Endothelial cell of umbilical vein (primary cell): ENCODE results near the gene PDCD7. TPM values are rescaled to one million over a fixed set of nuclear protein-coding genes. Genes with fewer than 3 reads are reported as not detected.

Experiments used
- BruUV-seq: library from RNA; stranded (reverse); fragments of 400-500 nt; replicated peaks from 2 replicates; lab custom pipeline; 2021; lab: Mats Ljungman, UMichigan
- CTCF ChIA-PET: fragments of 300-600, 350-600 bp; sonication (Branson Sonifier 250); formaldehyde crosslinking; loops from one replicate; lab custom pipeline; 2021; ENCODE audit warnings: antibody characterized with exemption, inconsistent platforms; lab: Charles Lee
- POLR2A ChIA-PET: fragments of 300-600, 350-600 bp; sonication (Branson Sonifier 250); formaldehyde crosslinking; loops from one replicate; lab custom pipeline; 2021; ENCODE audit warnings: antibody characterized with exemption, inconsistent platforms; lab: Charles Lee
- DNase-seq: peaks from one replicate; pipeline ENCODE4 v3.0.0-alpha.2; 2011; ENCODE audit warnings: low read depth, low spot score
- FAIRE-seq: peaks from 2 replicates; lab custom pipeline; 2011; peaks lifted over from hg19 to GRCh38; lab: Jason Lieb, UNC
- H2AFZ ChIP-seq: 2 replicates; pipeline ENCODE4 v1.6.0; 2012; ENCODE audit warnings: low read depth, low read length, control low read depth, inconsistent platforms
- H3K27ac ChIP-seq: 2 replicates; pipeline ENCODE4 v1.5.1; 2011; ENCODE audit warnings: low read depth, mild to moderate bottlenecking, control low read depth, low read length, moderate library complexity; ENCODE audit not compliant: insufficient read depth
- H3K27me3 ChIP-seq, 2 experiments: 2 replicates each; pipeline versions ENCODE4 v1.6.0 to v1.6.1; 2011; ENCODE audit warnings: low read length in 2 of 2, mixed read lengths in 1 of 2; ENCODE audit not compliant: control insufficient read depth in 2 of 2, insufficient read depth in 2 of 2
- H3K36me3 ChIP-seq, 2 experiments: 2 replicates in 1 of 2; 3 replicates in 1 of 2; pipeline ENCODE4 v1.5.1; 2011; ENCODE audit warnings: low read length in 2 of 2, mild to moderate bottlenecking in 1 of 2, moderate library complexity in 1 of 2; ENCODE audit not compliant: control insufficient read depth in 2 of 2, insufficient read depth in 2 of 2; ENCODE audit errors: extremely low read depth in 1 of 2
- H3K4me1 ChIP-seq: 3 replicates; pipeline ENCODE4 v1.5.1; 2011; ENCODE audit warnings: mild to moderate bottlenecking, low read length; ENCODE audit not compliant: control insufficient read depth, insufficient read depth; ENCODE audit errors: extremely low read depth
- H3K4me2 ChIP-seq: 2 replicates; pipeline ENCODE4 v1.6.1; 2011; ENCODE audit warnings: low read length, control low read depth, mixed read lengths; ENCODE audit not compliant: insufficient read depth
- H3K4me3 ChIP-seq, 3 experiments: fragments of 200-600 bp in 1 of 3; sonication (generic), shearing (Covaris generic) in 1 of 3; replicated peaks in 1 of 3; 2 replicates each; pipeline ENCODE4 v1.5.1; 2011 to 2016; ENCODE audit warnings: control low read depth in 3 of 3, low read length in 3 of 3, mild to moderate bottlenecking in 2 of 3, inconsistent platforms in 1 of 3, low read depth in 1 of 3, moderate library complexity in 1 of 3; ENCODE audit not compliant: insufficient read depth in 1 of 3
- H3K79me2 ChIP-seq: 2 replicates; pipeline ENCODE4 v1.6.0; 2012; ENCODE audit warnings: low read length, inconsistent platforms; ENCODE audit not compliant: control insufficient read depth, insufficient read depth
- H3K9ac ChIP-seq: replicated peaks from 2 replicates; pipeline ENCODE3; 2011; ENCODE audit warnings: low read length, control low read depth; ENCODE audit not compliant: insufficient read depth; ENCODE audit errors: extremely low read depth
- H3K9me1 ChIP-seq: replicated peaks from 3 replicates; pipeline ENCODE4 v1.6.0; 2011; ENCODE audit warnings: mild to moderate bottlenecking, low read length; ENCODE audit not compliant: control insufficient read depth, insufficient read depth; ENCODE audit errors: extremely low read depth
- H3K9me3 ChIP-seq: replicated peaks from 2 replicates; pipeline ENCODE4 v1.5.1; 2012; ENCODE audit warnings: low read length, inconsistent platforms; ENCODE audit not compliant: control insufficient read depth, insufficient read depth
- H4K20me1 ChIP-seq: replicated peaks from 2 replicates; pipeline ENCODE3; 2011; ENCODE audit warnings: mild to moderate bottlenecking, low read length; ENCODE audit not compliant: control insufficient read depth, insufficient read depth; ENCODE audit errors: extremely low read depth
- CTCF ChIP-seq, 2 donors: IDR thresholded peaks; 1 replicate in 1 of 2; 2 replicates in 1 of 2; pipeline ENCODE4 v1.5.1; 2011; ENCODE audit warnings: low read length in 2 of 2, mild to moderate bottlenecking in 2 of 2, moderate library complexity in 2 of 2, control low read depth in 1 of 2, inconsistent platforms in 1 of 2, low read depth in 1 of 2; ENCODE audit not compliant: insufficient read depth in 1 of 2; ENCODE audit errors: extremely low read depth in 1 of 2
- EZH2 ChIP-seq: IDR thresholded peaks from 2 replicates; pipeline ENCODE4 v1.6.1; 2012; ENCODE audit warnings: borderline replicate concordance, low read depth, mild to moderate bottlenecking, moderate library complexity, low read length, inconsistent platforms; ENCODE audit not compliant: severe bottlenecking
- FOS ChIP-seq: IDR thresholded peaks from 2 replicates; pipeline ENCODE4 v1.6.1; 2011; ENCODE audit warnings: mild to moderate bottlenecking, low read length, moderate library complexity, borderline replicate concordance; ENCODE audit not compliant: insufficient read depth
- GATA2 ChIP-seq: IDR thresholded peaks from 2 replicates; pipeline ENCODE4 v1.7.0; 2011; ENCODE audit warnings: low read depth, mild to moderate bottlenecking, moderate library complexity, mixed read lengths, low read length; ENCODE audit not compliant: insufficient read length, insufficient read depth
- JUN ChIP-seq: IDR thresholded peaks from 2 replicates; pipeline ENCODE4 v1.6.1; 2011; ENCODE audit warnings: borderline replicate concordance, low read depth; ENCODE audit not compliant: insufficient read length, insufficient read depth
- MAX ChIP-seq: IDR thresholded peaks from 2 replicates; pipeline ENCODE4 v1.6.1; 2011; ENCODE audit not compliant: insufficient read depth, insufficient read length
- MYC ChIP-seq: IDR thresholded peaks from one replicate; pipeline ENCODE4 v1.6.1; 2011; ENCODE audit warnings: mild to moderate bottlenecking, low read depth, low read length
- POLR2A ChIP-seq: IDR thresholded peaks from 2 replicates; pipeline ENCODE4 v1.6.1; 2012; ENCODE audit warnings: low read depth, mild to moderate bottlenecking, control low read depth, low read length
- POLR2AphosphoS5 ChIP-seq: IDR thresholded peaks from 2 replicates; pipeline ENCODE4 v1.6.1; 2012; ENCODE audit warnings: low read depth, mild to moderate bottlenecking, control low read depth, low read length, moderate library complexity; ENCODE audit not compliant: insufficient read depth
- dilution Hi-C: fragments of 300-500 bp; cut with MboI; formaldehyde crosslinking; loops from one replicate; pipeline ENCODE4 v1.15.0; 2019; ENCODE audit warnings: low sequenced_read_pairs; ENCODE audit not compliant: extremely low pct_ligation_motif_present
- intact Hi-C: fragments of 100-400 bp; cut with micrococcal nuclease; formaldehyde crosslinking; loops from one replicate; pipeline ENCODE4 v1.10.0; 2022
- polyA plus RNA-seq, 4 experiments: library from polyadenylated mRNA; depleted of rRNA in 3 of 4; stranded (reverse) in 3 of 4; unstranded in 1 of 4; fragments of >200 nt; gene quantifications; 2 replicates each; pipeline versions ENCODE4 v1.2.1 to v1.2.3, GENCODE V29; 2011 to 2012; ENCODE audit warnings: missing spikeins in 1 of 4
- total RNA-seq: library from RNA; stranded (reverse); gene quantifications from 2 replicates; pipeline ENCODE4 v1.2.3, GENCODE V29; 2021

PDCD7 gene
- total and polyA plus RNA-seq, 2 donors (not counting 3 experiments of a cell fraction or from before 2014, with no cell fraction given) = 12.1 to 19.5 TPM

- no peak overlapping the region for H3K4me3 ChIP-seq
- H3K36me3 ChIP-seq = no peaks in the 10 kb centered on the region
- intact Hi-C loops = no loop called here
- DNase-seq = no peak
- no peak overlapping the region for H3K4me2 ChIP-seq
- BruUV-seq = no TSS peak
- no peaks in the 10 kb centered on the region for H3K9me3 ChIP-seq
- FAIRE-seq = no peak
- dilution Hi-C loops = no loop called here
- no peaks in the 10 kb centered on the region for H3K9me1 ChIP-seq
- no peak overlapping the region for H2AFZ ChIP-seq
- H3K9ac ChIP-seq = no peak overlapping the region
- H3K27me3 ChIP-seq = peaks cover 4 to 9% of the 10 kb centered on the region in 2 experiments
- H3K4me1 ChIP-seq = no peaks in the 10 kb centered on the region
- no peaks in the 10 kb centered on the region for H3K79me2 ChIP-seq
- H4K20me1 ChIP-seq = no peaks in the 10 kb centered on the region
- TF ChIP-seq EZH2 (no peak), JUN (no peak), POLR2AphosphoS5 (no peak), FOS (no peak), POLR2A (no peak), MYC (no peak), GATA2 (no peak), CTCF (IDR thresholded peaks at IDR 0.05; ENCODE audit: extremely low read depth in 1 of 2, insufficient read depth in 1 of 2, low read depth in 1 of 2, low read length in 2 of 2) (no peak), MAX (no peak)
- no peak overlapping the region for H3K27ac ChIP-seq
- ChIA-PET CTCF (interaction anchor here (1.2 to 8.8 kb wide), 2 partner anchors 12 to 35 kb away, joined by 3 to 64 read pairs; no protein-coding TSS in a partner anchor), POLR2A (no interaction called here)
Measured at GRCh38 chr15:65089206-65089824, 44.3 kb downstream of the PDCD7 start.
